Measurements from ENCODE around the gene PAX2. TPM values are rescaled to one million over a fixed set of nuclear protein-coding genes. Genes with fewer than 3 reads are reported as not detected.

The PAX2 gene
- total and polyA plus RNA-seq, 4 donors: not detected

- Histone ChIP-seq H3K9ac (ENCODE audit: low read depth in 1 of 2, low read length in 2 of 2) (no peak overlapping the region), H3K9me3 (ENCODE audit: control insufficient read depth in 4 of 4, low read length in 3 of 4) (no peaks in the 10 kb centered on the region), H3K4me1 (ENCODE audit: control insufficient read depth in 4 of 4, insufficient read depth in 4 of 4, low read length in 3 of 4) (peaks cover 3 to 7% (median 6%) of the 10 kb centered on the region in 4 donors), H3K36me3 (ENCODE audit: control insufficient read depth in 4 of 4, insufficient read depth in 3 of 4, low read depth in 1 of 4, low read length in 3 of 4) (no peaks in the 10 kb centered on the region), H3K4me3 (ENCODE audit: low read depth in 1 of 3, low read length in 3 of 3) (no peak overlapping the region), H3K27ac (ENCODE audit: low read depth in 1 of 2, low read length in 2 of 2) (no peak overlapping the region), H3K27me3 (ENCODE audit: control insufficient read depth in 4 of 4, insufficient read depth in 4 of 4, low read length in 3 of 4) (peaks cover 0 to 31% (median 19%) of the 10 kb centered on the region in 4 donors)
- WGBS: 53% methylated on average over 5 of the region's 5 CpGs
- TF ChIP-seq GABPA (IDR thresholded peaks at IDR 0.05 in 1 of 2, conservative IDR thresholded peaks at IDR 0.05 in 1 of 2) (no peak), RAD21 (IDR thresholded peaks at IDR 0.05) (no peak), MAX (IDR thresholded peaks at IDR 0.05) (no peak), TAF1 (conservative IDR thresholded peaks at IDR 0.05) (no peak), ZBTB33 (IDR thresholded peaks at IDR 0.05) (no peak), ATF3 (IDR thresholded peaks at IDR 0.05) (no peak), CTCF (IDR thresholded peaks at IDR 0.05; ENCODE audit: low read depth, low read length, missing input control) (no peak), FOXA2 (IDR thresholded peaks at IDR 0.05) (no peak), NR2F2 (IDR thresholded peaks at IDR 0.05) (no peak), FOXA1 (IDR thresholded peaks at IDR 0.05) (no peak), EGR1 (IDR thresholded peaks at IDR 0.05; ENCODE audit: low read depth in 2 of 2) (no peak), HNF4A (conservative IDR thresholded peaks at IDR 0.05) (no peak)
- DNase-seq (ENCODE audit: low spot score): no peak
Observed at GRCh38 chr10:100725071-100725471, 20.3 kb upstream of the PAX2 start.

GRCh38 chr10:100725869-100726426 is 19.4 kb upstream of the PAX2 start:
- Histone ChIP-seq H3K36me3 (ENCODE audit: control insufficient read depth in 4 of 4, insufficient read depth in 3 of 4, low read depth in 1 of 4, low read length in 3 of 4) (no peaks in the 10 kb centered on the region), H3K9ac (ENCODE audit: low read depth in 1 of 2, low read length in 2 of 2) (no peak overlapping the region), H3K27me3 (ENCODE audit: control insufficient read depth in 4 of 4, insufficient read depth in 4 of 4, low read length in 3 of 4) (peaks cover 0 to 32% (median 17%) of the 10 kb centered on the region in 4 donors), H3K9me3 (ENCODE audit: control insufficient read depth in 4 of 4, low read length in 3 of 4) (no peaks in the 10 kb centered on the region), H3K4me1 (ENCODE audit: control insufficient read depth in 4 of 4, insufficient read depth in 4 of 4, low read length in 3 of 4) (peaks cover 9 to 15% (median 13%) of the 10 kb centered on the region in 4 donors), H3K4me3 (ENCODE audit: low read depth in 1 of 3, low read length in 3 of 3) (no peak overlapping the region), H3K27ac (ENCODE audit: low read depth in 1 of 2, low read length in 2 of 2) (no peak overlapping the region)
- TF ChIP-seq ATF3 (IDR thresholded peaks at IDR 0.05) (no peak), EGR1 (IDR thresholded peaks at IDR 0.05; ENCODE audit: low read depth in 2 of 2) (no peak), GABPA (IDR thresholded peaks at IDR 0.05 in 1 of 2, conservative IDR thresholded peaks at IDR 0.05 in 1 of 2) (no peak), CTCF (IDR thresholded peaks at IDR 0.05; ENCODE audit: low read depth, low read length, missing input control) (no peak), HNF4G (IDR thresholded peaks at IDR 0.05) (no peak), RAD21 (IDR thresholded peaks at IDR 0.05) (no peak), TAF1 (conservative IDR thresholded peaks at IDR 0.05) (no peak), MAX (IDR thresholded peaks at IDR 0.05) (no peak), ZBTB33 (IDR thresholded peaks at IDR 0.05) (no peak)
- DNase-seq (ENCODE audit: low spot score): no peak
- WGBS: 98% methylated on average over 2 of the region's 2 CpGs

Measured in liver (tissue), 9 donors.